Liver (tissue), 3 donors: ENCODE results near the gene CAMKMT.

Experiments
- EGR1 ChIP-seq, 2 donors: IDR thresholded peaks; 2 replicates each; pipeline ENCODE4 v1.6.1; 2016 to 2018; ENCODE audit warnings: antibody characterized with exemption in 2 of 2, low read depth in 2 of 2
- FOXA1 ChIP-seq: IDR thresholded peaks from 2 replicates; pipeline ENCODE4 v1.6.1; 2016; ENCODE audit warnings: antibody characterized with exemption
- GABPA ChIP-seq, 2 donors: IDR thresholded peaks in 1 of 2; conservative IDR thresholded peaks in 1 of 2; 2 replicates each; pipeline ENCODE4 v1.6.1; 2016; ENCODE audit warnings: antibody characterized with exemption in 2 of 2, mild to moderate bottlenecking in 1 of 2, moderate library complexity in 1 of 2
- HNF4G ChIP-seq: IDR thresholded peaks from 2 replicates; pipeline ENCODE4 v1.6.1; 2016; ENCODE audit warnings: antibody characterized with exemption
- JUND ChIP-seq, 2 donors: IDR thresholded peaks; 2 replicates each; pipeline ENCODE4 v1.6.1; 2016; ENCODE audit warnings: antibody characterized with exemption in 2 of 2
- RAD21 ChIP-seq, 2 donors: IDR thresholded peaks; 2 replicates each; pipeline ENCODE4 v1.6.1; 2016; ENCODE audit warnings: antibody characterized with exemption in 2 of 2, mild to moderate bottlenecking in 2 of 2
- RXRA ChIP-seq, 2 donors: IDR thresholded peaks; 2 replicates each; pipeline ENCODE4 v1.6.1; 2017 to 2018; ENCODE audit warnings: antibody characterized with exemption in 2 of 2, mild to moderate bottlenecking in 1 of 2
- TAF1 ChIP-seq: conservative IDR thresholded peaks from 2 replicates; pipeline ENCODE4 v1.6.1; 2016; ENCODE audit warnings: antibody characterized with exemption, mild to moderate bottlenecking
- YY1 ChIP-seq: IDR thresholded peaks from 2 replicates; pipeline ENCODE4 v1.6.1; 2016; ENCODE audit warnings: antibody characterized with exemption, mild to moderate bottlenecking
- TF ChIP-seq, protein P1 (sequence below): fragments of 150-350 bp; IDR thresholded peaks from 2 replicates; pipeline ENCODE4 v1.5.1; 2017; ENCODE audit warnings: improper control_type of control experiment, low read depth, low read length; ENCODE audit not compliant: missing input control
- TF ChIP-seq, protein P2 (sequence below): IDR thresholded peaks from 2 replicates; pipeline ENCODE4 v1.6.1; 2016; ENCODE audit warnings: antibody characterized with exemption
- TF ChIP-seq, protein P3 (sequence below): IDR thresholded peaks from 2 replicates; pipeline ENCODE4 v1.6.1; 2016; ENCODE audit warnings: antibody characterized with exemption
- TF ChIP-seq, protein P4 (sequence below): IDR thresholded peaks from 2 replicates; pipeline ENCODE4 v1.6.1; 2016; ENCODE audit warnings: antibody characterized with exemption
- TF ChIP-seq, protein P5 (sequence below): IDR thresholded peaks from 2 replicates; pipeline ENCODE4 v1.6.1; 2016; ENCODE audit warnings: antibody characterized with exemption, mild to moderate bottlenecking
- donor health status: healthy.
- donor health status: healthy.

DNA sequence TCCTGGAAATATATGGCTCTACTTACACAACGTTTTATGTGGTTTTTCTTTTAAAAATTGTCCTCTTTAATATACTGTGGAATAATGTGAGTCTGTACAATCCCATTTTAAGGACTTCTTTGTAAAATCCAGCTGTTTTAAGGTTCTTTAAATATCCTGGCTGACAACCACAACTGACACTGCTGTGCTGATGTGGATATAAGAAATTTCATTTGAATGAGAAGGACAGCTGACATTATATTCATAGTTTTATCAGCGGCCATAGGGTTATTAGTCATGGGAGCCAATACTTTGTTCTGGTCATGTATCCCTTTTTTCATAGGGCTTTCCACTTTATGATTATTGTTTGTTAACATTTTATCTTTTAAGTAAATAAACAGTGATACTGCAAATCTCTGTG lies 169.5 kb downstream of the CAMKMT start:
- TF ChIP-seq JUND (IDR thresholded peaks at IDR 0.05) (no peak), RXRA (IDR thresholded peaks at IDR 0.05) (no peak), TAF1 (no peak), GABPA (IDR thresholded peaks at IDR 0.05 in 1 of 2, conservative IDR thresholded peaks at IDR 0.05 in 1 of 2) (no peak), EGR1 (IDR thresholded peaks at IDR 0.05; ENCODE audit: low read depth in 2 of 2) (no peak), FOXA1 (no peak), RAD21 (IDR thresholded peaks at IDR 0.05) (no peak), YY1 (no peak), HNF4G (no peak)
- TF ChIP-seq, protein P1, sequence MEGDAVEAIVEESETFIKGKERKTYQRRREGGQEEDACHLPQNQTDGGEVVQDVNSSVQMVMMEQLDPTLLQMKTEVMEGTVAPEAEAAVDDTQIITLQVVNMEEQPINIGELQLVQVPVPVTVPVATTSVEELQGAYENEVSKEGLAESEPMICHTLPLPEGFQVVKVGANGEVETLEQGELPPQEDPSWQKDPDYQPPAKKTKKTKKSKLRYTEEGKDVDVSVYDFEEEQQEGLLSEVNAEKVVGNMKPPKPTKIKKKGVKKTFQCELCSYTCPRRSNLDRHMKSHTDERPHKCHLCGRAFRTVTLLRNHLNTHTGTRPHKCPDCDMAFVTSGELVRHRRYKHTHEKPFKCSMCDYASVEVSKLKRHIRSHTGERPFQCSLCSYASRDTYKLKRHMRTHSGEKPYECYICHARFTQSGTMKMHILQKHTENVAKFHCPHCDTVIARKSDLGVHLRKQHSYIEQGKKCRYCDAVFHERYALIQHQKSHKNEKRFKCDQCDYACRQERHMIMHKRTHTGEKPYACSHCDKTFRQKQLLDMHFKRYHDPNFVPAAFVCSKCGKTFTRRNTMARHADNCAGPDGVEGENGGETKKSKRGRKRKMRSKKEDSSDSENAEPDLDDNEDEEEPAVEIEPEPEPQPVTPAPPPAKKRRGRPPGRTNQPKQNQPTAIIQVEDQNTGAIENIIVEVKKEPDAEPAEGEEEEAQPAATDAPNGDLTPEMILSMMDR: no peak
- TF ChIP-seq, protein P2, sequence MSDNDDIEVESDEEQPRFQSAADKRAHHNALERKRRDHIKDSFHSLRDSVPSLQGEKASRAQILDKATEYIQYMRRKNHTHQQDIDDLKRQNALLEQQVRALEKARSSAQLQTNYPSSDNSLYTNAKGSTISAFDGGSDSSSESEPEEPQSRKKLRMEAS: no peak
- TF ChIP-seq, protein P3, sequence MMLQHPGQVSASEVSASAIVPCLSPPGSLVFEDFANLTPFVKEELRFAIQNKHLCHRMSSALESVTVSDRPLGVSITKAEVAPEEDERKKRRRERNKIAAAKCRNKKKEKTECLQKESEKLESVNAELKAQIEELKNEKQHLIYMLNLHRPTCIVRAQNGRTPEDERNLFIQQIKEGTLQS: no peak
- TF ChIP-seq, protein P4, sequence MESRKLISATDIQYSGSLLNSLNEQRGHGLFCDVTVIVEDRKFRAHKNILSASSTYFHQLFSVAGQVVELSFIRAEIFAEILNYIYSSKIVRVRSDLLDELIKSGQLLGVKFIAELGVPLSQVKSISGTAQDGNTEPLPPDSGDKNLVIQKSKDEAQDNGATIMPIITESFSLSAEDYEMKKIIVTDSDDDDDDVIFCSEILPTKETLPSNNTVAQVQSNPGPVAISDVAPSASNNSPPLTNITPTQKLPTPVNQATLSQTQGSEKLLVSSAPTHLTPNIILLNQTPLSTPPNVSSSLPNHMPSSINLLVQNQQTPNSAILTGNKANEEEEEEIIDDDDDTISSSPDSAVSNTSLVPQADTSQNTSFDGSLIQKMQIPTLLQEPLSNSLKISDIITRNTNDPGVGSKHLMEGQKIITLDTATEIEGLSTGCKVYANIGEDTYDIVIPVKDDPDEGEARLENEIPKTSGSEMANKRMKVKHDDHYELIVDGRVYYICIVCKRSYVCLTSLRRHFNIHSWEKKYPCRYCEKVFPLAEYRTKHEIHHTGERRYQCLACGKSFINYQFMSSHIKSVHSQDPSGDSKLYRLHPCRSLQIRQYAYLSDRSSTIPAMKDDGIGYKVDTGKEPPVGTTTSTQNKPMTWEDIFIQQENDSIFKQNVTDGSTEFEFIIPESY: no peak
- TF ChIP-seq, protein P5, sequence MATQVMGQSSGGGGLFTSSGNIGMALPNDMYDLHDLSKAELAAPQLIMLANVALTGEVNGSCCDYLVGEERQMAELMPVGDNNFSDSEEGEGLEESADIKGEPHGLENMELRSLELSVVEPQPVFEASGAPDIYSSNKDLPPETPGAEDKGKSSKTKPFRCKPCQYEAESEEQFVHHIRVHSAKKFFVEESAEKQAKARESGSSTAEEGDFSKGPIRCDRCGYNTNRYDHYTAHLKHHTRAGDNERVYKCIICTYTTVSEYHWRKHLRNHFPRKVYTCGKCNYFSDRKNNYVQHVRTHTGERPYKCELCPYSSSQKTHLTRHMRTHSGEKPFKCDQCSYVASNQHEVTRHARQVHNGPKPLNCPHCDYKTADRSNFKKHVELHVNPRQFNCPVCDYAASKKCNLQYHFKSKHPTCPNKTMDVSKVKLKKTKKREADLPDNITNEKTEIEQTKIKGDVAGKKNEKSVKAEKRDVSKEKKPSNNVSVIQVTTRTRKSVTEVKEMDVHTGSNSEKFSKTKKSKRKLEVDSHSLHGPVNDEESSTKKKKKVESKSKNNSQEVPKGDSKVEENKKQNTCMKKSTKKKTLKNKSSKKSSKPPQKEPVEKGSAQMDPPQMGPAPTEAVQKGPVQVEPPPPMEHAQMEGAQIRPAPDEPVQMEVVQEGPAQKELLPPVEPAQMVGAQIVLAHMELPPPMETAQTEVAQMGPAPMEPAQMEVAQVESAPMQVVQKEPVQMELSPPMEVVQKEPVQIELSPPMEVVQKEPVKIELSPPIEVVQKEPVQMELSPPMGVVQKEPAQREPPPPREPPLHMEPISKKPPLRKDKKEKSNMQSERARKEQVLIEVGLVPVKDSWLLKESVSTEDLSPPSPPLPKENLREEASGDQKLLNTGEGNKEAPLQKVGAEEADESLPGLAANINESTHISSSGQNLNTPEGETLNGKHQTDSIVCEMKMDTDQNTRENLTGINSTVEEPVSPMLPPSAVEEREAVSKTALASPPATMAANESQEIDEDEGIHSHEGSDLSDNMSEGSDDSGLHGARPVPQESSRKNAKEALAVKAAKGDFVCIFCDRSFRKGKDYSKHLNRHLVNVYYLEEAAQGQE: no peak
